ENCODE data around the gene CDK10.
"Not testable (repeated sequence)": the region's sequence is repeated elsewhere in the genome, so short reads cannot be mapped to it uniquely, and the experiment has no call there.

The CDK10 gene, protein sequence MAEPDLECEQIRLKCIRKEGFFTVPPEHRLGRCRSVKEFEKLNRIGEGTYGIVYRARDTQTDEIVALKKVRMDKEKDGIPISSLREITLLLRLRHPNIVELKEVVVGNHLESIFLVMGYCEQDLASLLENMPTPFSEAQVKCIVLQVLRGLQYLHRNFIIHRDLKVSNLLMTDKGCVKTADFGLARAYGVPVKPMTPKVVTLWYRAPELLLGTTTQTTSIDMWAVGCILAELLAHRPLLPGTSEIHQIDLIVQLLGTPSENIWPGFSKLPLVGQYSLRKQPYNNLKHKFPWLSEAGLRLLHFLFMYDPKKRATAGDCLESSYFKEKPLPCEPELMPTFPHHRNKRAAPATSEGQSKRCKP

DNA sequence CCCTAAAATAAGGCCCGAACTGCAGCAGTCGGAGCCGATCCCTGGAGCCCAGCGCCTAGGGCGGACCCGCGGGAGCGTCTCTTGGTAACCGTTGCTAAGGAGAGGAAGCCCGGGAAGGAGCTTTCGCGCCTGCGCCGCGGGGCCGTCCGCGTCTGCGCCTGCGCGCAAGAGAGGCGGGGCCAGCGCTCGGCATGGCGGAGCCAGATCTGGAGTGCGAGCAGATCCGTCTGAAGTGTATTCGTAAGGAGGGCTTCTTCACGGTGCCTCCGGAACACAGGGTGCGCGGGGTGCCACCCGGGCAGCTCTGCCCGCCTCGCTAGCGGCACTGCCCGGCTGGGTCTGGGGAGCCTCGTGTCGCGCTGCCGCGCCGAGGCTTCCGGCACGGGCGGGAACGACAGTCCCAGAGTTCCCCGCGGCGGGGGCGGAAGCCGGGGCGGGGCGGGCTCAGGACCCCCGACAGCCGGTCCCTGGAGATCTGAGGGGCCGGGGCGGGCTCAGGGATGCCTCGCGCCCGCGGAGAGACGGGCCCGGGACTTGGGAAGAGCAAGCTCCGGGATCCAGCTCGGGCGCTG, at the start of gene CDK10:
Gene CDK10, plus strand, starts transcription at position 170 of the 572 bp plus-strand sequence. Its CDS starts 22 bp downstream, at position 192.
- peak; percentile 81 to 88 for DNase-seq

DNA sequence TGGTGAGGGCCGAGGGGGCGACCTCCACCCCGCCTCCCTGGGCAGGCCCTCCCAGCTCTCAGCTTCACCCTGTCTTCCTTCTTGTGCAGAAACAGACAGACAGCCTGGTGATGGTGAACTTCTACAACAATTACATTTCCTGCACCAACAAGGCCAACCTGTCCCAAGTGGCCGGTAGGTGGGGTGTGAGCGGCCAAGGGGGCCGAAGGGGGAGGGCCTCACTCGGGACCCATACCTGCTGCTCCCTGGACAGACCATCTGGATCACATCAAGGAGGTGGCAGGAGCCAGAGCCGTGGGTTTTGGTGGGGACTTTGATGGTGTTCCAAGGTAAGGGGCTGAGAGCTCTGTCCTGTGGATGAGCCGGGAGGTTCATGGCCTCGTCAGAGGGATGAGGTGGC, 49.1 kb upstream of the CDK10 start:
- DNase-seq, result no peak

DNA sequence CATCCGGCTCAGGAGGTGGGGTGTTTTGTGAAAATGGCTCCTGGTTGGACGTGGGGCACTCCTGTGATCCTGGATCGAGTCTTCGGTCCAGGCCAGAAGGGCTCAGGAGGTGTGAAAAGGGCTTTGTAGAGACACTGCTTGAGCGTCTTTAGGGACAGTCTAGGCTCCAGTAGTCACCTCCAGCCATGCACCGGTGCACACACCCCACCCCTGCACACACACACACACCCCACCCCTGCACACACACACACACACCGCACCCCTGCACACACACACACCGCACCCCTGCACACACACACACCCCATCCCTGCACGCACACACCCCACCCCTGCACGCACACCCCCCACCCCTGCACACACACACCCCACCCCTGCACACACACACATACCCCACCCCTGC, 48.0 kb upstream of the CDK10 start:
- no peak for DNase-seq

DNA sequence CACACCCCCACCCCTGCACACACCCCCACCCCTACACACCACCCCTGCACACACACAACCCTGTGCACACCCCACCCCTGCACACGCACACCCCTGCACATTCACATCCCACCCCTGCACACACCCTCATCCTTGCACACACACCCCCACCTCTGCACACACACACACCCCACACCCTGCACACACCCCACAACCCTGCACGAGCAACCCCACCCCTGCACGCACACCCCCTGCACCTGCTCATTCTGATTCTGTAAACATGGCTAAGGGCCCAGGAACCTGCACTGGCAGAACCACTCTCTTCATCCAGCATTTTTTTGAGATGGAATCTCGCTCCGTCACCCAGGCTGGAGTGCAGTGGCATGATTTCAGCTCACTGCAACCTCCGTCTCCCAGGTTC, 47.1 kb upstream of the CDK10 start:
- DNase-seq, result no peak

DNA sequence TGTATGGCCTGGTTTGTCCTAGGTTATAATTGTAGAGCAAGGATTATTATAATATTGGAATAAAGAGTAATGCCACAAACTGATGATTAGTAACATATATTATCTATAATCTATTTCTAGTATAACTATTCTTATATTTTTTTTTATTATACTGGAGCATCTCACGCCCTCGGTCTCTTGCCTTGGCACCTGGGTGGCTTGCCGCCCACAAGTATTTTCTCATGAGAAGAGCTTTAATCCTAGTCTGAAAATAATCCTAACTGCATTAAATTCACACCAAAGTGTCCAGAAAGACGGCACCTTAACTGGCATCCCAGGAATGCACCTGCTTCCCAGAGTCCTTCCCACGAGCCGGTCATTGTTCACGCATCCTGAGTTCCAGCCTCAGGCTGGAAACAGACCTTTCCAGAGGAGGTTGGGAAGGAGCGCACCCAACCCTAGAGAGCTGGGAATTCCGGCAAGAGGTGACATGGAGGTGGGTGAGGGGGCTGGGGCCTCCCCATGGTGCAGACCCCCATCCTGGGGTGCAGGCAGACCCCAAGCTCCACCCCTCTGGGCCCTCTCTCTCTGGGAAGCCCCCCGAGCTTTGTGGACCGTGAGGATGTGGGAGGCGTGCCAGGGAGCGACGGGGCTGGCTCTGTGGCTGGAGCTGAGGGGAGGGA, 44.9 kb upstream of the CDK10 start:
- DNase-seq, result no peak

DNA sequence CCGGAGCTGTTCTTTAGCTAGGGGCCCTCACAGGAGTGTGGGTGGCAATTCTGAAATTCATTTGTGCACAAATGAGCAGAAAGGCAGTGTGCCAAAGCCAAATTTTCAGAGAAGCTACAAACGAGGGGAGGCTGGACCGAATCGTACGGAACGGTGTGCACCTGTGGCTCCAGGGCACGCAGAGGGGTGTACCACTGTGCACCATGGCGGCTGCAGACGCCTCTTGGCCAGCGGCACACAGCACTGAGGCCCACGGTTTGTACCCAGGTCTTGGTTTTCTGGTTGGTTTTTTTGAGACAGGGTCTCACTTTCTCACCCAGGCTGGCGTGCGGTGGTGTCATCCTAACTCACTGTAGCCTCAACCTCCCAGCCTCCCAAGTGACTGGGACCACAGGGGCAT, 43.9 kb upstream of the CDK10 start:
- no peak for DNase-seq

DNA sequence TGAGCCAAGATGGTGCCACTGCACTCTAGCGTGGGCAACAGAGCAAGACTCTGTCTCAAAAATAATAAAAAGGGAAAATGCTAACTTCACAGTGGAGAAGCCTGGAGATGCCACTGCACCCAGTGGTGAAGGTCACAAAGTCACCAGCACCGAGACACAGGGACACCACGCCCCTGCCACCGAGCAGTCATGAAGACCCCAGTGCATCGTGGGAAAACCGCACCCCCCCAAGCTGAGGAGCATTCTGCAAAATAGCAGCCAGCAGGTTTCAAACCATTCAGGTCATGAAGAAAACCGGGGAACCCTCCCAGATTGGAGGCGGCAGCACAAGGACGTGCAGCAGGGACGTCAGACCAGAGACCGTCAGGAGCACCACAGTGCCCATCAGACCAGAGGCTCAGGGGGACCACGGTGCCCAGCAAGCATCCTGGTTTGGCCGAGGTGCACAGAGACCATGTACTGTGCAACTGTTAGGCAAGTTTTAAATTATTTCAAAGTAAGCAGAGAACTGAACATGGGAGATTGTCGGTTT, 42.7 kb upstream of the CDK10 start:
- DNase-seq, result no peak

DNA sequence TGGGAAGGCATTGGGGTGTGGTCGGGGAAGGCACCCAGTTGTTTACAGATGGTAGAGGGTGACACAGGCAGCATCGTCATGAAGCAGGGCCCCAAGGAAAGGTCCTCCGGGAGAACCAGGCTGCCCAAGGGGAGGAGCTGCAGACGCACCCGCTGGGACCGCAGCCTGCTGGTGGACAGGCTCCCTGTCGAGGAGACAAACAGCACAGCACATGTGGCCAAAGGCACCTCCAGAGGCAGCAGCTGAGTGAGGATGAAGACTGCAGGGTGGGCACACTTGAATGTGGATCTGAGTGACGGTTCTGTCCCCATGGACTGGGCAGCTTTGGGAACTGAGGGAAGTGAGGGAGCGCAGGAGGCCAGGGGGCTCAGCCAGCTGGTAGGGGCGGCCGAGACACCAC, 41.4 kb upstream of the CDK10 start:
- DNase-seq, result no peak

DNA sequence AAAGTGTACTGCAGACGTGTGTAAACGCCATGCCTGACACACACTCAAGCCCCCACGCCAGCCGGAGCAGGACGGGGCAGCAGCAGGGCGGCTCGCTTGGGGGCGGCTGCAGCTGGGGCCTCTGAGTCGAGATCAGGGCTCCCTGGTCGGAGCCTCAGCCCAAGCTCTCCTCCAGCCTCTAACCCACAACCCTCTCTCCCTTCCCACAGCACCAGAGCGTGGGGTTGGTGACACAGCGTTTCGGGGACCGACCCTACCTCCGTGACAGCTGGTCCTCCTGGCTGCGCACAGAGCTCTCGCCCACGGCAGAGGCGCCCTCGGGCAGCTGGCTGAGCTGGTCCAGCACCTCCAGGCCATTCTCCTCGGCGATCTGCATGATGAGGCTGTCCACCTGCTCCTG, 40.2 kb upstream of the CDK10 start:
- DNase-seq, result no peak

DNA sequence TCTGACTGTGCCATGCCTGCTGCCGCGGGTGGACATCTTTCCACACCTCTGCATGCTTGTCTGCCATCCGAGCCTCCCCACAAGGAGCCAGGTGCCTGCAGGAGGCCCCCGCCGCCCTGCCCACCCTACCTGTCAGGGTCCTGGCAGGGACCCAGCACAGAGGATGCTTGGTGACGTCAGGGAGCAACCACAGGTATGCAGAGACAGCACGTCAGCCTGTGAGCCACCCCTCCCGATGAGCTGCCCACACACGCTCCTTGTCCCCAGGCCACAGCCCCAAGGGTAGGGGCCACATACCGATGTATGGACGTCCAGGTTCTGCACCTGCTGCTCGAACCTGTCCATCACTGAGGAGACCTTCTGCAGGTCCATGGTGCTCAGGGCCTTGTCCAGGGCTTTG, 39.6 kb upstream of the CDK10 start:
- DNase-seq, result no peak

DNA sequence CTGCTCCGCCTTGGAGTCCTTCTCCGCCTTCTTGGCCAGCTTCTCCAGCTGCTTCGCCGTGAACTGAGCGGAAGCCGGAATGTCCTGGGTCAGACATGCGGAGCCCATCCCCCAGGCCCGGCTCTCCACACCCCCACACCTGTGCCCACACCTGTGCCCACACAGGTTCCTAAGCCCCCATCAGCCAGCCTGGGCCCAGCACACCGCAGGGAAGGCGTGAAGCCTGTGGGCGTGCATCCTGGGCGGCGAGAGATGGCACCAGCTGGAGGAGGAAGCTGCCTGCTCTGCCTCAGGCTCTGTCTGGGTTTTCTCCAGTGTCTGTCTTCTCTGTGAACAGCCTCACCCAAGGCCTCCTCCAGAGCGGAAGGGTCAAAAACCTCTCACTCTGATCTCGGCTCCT, 34.9 kb upstream of the CDK10 start:
- DNase-seq, result no peak

DNA sequence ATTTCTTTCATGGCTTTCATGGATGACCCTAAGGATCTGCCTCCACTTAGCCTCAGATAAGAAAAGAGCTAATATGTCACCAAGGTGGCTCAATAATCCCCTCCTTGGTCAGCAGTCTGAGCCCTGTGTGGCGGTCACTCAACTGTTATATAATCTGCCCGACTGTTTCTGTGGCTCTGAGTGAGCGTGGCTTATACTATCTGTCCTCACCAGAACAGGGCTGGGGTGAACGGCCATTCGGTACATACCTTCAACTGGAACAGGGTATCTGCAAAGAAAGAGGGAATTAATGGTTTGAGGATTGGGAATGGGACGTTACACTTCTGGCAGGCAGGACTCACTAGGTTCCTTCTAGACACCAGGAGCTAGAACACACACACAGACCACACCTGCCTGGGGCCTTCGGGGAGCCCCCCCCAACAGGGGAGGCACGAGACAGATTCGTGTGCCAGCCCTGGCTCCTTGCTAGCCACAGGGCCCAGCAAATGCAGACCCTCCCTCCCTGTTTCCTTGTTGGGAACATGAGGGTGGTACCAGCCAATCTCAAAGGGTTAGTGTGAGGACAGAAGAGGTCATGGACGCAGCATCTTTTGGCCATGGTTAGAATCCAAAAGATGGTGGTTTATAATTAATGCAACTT, 32.7 kb upstream of the CDK10 start:
- no peak for DNase-seq

DNA sequence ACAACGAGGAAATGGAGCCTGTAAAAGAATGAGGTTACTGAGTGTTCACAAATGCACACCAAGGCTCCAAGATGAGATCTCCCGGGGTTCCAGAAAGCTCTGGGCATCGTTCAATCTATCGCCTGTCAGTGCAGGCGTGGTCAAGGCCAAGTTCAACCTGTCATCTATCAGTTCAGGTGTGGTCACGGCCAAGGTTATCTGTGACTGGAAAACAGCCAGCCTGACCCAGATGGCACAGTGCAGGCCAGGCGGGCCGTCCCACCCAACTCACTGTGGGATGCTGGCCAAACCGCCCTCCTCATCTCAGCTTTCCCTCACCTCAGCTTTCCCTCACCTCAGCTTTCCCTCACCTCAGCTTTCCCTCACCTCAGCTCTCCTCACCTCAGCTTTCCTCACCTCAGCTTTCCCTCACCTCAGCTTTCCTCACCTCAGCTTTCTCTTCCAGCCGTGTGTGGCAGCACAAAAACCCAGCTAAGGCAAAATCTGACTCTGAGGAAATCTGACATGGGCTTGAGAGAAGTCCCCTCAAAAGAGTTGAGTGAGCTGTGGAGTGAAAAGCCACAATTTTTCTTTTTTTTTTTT, 31.3 kb upstream of the CDK10 start:
- DNase-seq, result no peak

DNA sequence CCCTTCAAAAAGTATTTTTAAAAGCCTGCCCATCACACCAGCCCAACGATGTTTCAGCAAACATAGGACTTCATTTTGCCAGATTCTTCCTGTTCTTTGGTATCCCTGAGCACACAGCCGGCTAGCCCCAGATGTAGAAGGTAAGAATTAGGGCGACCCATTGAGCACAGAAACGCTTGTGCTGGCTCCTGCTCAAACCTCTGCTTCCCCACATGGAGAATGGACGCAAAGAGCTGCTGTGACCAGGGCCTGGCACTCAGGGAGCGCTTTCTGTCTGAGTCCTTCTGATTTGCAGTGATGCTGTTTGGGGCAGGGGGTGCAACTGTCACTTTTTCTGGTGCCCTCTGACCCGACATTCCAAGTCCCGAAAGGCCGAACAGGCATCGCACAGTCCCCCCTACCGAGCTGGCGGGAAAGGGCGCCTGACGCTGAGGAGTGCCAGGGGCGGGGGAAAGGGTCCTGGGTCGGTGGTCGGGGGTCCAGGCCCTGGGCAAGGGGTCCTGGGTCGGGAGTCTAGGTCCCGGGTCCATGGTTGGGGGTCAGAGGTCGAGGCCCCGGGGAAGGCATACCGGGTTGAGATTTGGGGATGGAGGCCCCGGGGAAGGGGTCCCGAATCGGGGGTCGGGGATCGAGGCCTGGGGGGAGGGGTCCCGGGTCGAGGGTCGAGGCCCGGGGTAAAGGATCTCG, 29.9 kb upstream of the CDK10 start:
- no peak for DNase-seq

DNA sequence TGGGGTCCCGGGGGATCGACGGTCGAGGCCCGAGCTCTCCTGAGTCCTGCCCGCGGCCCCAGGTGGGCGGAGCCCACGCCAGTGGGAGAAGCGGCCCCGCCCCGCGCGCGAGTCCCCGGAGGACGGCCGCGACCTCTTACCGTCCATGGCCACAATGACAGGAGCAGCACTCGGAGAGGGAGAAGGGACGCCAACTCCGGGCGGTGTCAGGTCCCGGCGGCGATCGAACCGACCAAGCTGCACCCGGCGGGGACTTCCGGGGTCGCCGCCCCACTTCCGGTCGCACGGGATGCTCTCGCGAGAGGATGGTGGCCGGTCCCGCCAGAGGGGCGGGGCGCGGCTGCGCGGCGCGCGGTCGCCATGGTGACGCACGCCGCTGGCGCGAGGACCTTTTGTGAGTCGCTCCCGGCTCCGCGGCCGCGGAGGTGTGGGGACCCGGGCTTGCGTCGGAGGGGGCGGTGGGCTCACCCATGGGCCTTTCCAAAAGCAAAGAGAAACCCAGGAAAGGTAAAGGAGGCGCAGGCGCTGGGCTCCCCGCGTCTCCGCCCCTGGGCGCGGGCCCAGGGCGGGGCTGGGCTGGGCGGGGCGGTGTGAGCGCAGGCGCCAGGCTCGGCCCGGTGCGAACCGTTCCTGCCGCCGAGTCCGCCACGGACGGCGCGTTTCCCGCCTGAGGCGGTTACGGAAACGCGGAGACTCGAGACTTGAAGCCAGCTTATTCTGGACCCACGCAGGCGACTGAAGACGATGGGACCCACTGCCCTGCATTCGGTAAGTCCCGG, 28.9 kb upstream of the CDK10 start, which contains the start of the genes CHMP1A and SPATA33:
Gene CHMP1A, minus strand, starts transcription at position 267 of the 779 bp plus-strand sequence. Its CDS starts 120 bp downstream, at position 147.
Gene SPATA33, plus strand, starts transcription at position 395 of the 779 bp plus-strand sequence. Its CDS starts 76 bp downstream, at position 471.
- DNase-seq, result peak; percentile 90

DNA sequence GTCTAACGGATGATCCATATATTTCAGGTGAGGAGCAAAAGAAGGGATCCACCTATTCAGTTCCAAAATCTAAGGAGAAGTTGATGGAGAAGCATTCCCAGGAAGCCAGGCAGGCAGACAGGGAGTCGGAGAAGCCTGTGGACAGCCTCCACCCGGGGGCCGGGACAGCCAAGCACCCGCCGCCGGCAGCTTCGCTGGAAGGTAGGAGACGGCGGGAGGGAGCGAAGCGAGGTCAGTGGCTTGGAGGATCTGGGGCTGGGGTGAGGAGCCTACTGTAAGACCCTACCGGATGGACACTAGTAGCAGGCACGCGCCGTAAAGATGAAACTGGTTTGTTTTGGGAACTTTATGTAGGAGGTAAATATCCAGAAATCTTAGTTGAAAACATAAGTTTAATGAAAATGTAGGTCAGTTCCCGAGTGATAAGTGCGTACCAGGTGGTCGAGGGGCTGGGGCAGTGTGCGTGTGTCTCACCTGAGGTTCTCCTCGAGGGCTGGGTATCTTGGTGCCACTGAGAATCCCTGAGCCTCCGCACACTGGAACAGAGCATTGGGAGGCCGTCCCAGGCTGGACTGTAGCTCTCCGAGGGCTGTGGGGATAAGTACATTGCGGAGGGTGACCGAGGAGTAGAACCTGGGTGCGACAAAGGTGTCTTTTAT, 28.1 kb upstream of the CDK10 start:
- no peak for DNase-seq

DNA sequence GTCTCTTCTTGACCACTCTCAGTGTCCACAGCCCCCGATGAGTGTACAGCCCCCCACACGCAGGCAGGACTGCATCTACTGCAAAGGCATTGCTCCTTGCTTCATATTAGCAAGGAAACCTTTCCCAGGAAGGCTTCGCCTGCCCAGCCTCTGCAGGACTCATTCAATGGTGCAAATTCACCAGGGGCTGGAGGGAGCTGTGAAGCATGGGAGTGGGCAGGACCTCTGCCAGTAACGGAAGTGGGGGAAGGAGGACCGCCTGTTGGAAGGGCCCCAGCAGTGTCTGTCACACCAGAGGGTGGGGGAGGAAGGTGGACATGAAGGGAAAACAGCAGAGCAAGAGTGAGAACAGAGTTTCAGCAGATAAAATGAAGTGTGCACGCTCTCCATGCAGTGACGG, 26.3 kb upstream of the CDK10 start:
- no peak for DNase-seq

DNA sequence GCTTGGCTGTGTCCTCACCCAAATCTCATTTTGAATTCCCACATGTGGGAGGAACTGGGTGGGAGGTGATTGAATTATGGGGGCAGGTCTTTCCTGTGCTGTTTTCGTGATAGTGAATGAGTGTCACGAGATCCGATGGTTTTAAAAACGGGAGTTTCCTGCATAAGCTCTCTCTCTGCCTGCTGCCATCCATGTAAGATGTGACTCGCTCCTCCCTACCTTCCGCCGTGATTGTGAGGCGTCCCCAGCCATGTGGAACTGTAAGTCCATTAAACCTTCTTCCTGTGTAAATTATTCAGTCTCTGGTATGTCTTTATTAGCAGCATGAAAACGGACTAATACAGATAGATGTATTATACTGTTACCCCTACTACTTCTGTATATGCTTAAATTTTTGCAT, 25.3 kb upstream of the CDK10 start:
- no peak for DNase-seq

DNA sequence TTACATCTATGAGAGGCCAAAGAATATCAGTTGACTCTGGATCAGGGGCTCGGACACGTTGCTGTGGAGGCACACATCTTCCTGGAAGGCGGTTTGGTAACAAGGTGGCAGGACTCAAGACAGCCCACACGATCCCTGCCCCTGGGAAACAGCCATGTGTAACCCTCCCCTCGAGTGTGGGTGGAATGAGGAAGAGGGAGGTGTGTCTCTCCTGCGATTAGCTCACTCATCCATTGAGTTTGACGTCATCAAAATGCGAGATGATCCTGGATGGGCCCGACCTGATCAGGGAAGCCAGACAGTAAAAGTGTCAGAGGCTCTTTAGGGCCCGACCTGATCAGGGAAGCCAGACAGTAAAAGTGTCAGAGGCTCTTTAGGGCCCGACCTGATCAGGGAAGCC, 22.3 kb upstream of the CDK10 start:
- DNase-seq, result not testable (repeated sequence)

DNA sequence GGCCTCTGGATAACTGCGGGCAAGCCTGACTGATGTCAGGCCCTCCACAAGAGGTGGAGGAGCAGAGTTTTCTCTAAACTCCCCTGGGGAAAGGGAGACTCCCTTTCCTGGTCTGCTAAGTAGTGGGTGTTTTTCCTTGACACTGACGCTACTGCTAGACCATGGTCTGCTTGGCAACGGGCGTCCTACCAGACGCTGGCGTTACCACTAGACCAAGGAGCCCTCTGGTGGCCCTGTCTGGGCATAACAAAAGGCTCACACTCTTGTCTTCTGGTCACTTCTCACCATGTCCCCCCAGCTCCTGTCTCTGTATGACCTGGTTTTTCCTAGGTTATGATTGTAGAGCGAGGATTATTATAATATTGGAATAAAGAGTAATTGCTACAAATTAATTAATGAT, 19.5 kb upstream of the CDK10 start:
- DNase-seq, result not testable (repeated sequence)

DNA sequence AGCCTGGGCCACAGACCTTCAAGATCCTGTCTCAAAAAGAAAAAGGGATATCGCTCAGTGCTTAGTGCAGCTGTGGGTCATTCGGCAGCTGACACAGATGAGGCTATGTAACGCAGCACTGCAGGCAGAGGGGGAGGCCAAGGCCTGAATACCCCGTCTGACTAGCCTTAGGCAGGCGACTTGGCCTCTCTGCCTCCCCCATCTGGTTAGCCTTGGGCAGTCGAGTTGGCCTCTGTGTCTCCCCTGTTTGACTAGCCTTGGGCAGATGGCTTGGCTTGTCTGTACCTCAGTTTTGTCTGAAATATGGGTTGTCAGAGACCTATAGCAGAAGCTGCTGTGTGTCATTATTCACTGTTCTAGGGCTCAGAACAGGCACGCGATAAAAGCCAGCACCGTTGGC, 18.9 kb upstream of the CDK10 start:
- no peak for DNase-seq
